GM20000 (cell line): Measurements from ENCODE around the gene MATN1.

ENCODE experiments used
- DNase-seq: peaks from one replicate; pipeline ENCODE4 v3.0.0; 2012; ENCODE audit warnings: low spot score
- CTCF ChIP-seq: IDR thresholded peaks from 2 replicates; pipeline ENCODE4 v1.5.1; 2012; ENCODE audit warnings: mild to moderate bottlenecking, control low read depth; ENCODE audit errors: extremely low read depth, missing control alignments

Gene MATN1

DNA sequence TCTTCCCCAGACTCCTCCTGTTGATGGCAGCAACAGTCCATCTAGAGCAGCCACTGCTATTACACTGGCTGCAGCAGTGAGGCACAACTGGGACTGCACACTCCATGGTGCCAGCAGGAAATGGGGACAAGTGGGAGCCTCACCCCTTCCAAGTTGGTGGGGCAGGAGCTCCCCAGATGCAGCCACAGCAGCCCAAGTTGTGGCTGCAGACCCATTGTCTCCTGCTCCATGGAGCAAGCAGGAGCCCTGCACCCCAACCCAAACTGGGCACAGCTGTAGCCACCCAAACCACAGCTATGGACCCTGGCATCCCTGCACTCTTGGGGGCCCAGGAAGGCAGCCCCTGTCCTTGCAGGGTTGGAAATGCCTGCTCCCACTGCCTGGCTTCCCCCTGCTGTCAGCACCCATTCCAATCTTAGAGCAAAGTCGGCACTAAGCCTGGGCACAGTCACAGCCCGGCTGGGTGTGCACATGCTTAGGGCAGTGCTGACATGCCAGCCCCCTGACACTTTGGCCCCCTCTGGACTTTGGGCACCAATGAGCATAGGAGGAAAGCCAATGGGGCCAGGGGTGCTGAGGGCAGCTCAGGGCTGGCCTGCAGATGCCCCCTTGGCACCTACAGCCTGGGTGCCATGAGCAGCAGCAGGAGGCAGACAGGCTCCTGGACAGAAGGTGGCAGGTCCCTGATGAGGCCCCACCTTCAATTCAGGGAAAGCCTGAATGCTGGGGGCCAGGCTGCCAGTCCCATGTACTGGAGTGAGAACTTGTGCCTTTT lies 44.0 kb downstream of the MATN1 start:
- no peak for TF ChIP-seq CTCF
- no peak for DNase-seq

DNA sequence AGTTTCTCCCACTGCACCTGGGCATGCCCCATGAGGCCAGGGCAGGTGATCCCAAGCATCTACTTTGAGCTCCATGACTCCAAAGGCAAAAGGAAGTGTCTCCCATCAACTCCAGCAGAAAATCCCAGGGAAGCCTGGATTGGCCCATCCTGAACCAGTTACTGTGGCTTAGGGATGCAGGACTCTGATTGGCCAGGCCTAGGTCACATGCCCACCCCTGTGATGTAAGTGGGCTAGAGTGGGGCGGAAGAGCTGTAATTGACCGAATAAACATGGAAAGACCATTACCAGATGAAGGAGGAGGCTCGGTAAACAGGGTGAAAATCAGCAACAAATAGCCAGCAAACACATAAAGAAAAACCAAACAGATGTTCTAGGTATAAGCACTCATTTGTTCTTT lies 45.2 kb downstream of the MATN1 start:
- DNase-seq = no peak
- TF ChIP-seq CTCF = no peak

GRCh38 chr1:30677471-30677870 lies 45.9 kb downstream of the MATN1 start:
- TF ChIP-seq CTCF = no peak
- no peak for DNase-seq

GRCh38 chr1:30675761-30676160 lies 47.6 kb downstream of the MATN1 start:
- TF ChIP-seq CTCF = no peak
- DNase-seq = no peak

DNA sequence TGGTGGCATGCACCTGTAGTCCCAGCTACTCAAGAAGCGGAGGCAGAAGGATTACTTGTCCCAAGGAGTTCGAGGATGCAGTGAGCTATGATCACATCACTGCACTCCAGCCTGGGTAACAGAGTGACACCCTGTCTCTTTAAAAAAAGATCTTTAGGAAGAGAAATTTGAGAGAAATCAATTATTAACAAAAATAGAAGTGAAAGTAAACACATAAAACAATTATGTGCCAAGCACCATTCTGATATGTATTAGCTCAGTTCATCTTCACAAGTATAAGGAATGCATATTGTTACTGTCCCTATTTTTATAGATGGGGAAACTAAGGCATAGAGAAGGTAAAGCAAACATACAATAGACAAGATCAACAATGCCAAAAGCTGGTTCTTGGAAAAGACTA lies 48.1 kb downstream of the MATN1 start:
- no peak for TF ChIP-seq CTCF
- no peak for DNase-seq

DNA sequence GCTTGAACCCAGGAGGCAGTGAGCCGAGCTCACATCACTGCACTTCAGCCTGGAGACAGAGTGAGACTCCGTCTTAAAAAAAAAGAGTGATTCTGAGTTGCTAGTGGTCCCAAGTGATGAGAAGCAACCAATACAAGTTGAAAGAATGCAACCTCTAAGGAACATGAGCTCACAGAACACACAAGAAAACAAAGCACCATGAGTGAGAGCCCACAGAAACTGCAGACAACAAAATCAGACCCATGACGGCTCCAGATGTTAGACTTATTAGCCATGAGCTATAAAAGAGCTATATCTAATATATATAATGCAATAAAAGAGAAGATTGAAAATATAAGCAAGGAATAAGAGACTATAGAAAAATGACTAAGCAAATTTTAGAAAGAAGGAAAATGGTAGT lies 50.0 kb downstream of the MATN1 start:
- DNase-seq = no peak
- no peak for TF ChIP-seq CTCF

DNA sequence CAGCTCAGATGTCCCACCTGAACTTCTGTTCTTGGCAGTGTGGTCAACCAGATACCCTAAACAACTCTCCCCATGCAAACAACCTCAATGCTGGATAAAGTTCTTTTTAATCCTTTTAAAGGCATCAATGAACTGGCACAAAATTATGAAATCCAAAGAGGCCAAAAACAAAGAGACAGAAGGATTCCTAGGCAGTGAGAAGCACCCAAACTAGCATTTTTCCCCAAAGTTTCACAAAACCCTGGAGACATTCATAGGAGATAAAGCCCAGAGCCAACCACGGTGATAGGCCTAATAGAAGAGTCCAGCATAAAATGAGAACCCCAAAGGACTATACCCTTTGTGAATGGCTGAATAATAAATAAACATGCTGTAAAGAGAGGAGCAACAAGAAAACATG lies 50.7 kb downstream of the MATN1 start:
- TF ChIP-seq CTCF = no peak
- DNase-seq = no peak
